Measurements from ENCODE around the gene ACAD9. TPM values are rescaled to one million over a fixed set of nuclear protein-coding genes. Genes with fewer than 3 reads are reported as not detected.

ACAD9 gene
- total and polyA plus RNA-seq, 2 of the 13 experiments (the other 11 are each of a cell fraction or from before 2014, with no cell fraction given) = 15.3 to 38.2 TPM

- TF ChIP-seq ZNF282 (IDR thresholded peaks at IDR 0.05; ENCODE audit: partially characterized antibody) = no peak
- no peak for TF ChIP-seq ZSCAN31 (CRISPR knock-in tag; IDR thresholded peaks at IDR 0.05; ENCODE audit: low read depth)
- TF ChIP-seq ZNF589 (CRISPR knock-in tag; conservative IDR thresholded peaks at IDR 0.05) = no peak
- no peak for TF ChIP-seq RBAK (CRISPR knock-in tag; IDR thresholded peaks at IDR 0.05)
- no peak for TF ChIP-seq EEA1 (CRISPR knock-in tag; IDR thresholded peaks at IDR 0.05; ENCODE audit: borderline replicate concordance)
- no peak for TF ChIP-seq ZNF670 (CRISPR knock-in tag; IDR thresholded peaks at IDR 0.05; ENCODE audit: borderline replicate concordance)
- TF ChIP-seq, protein P1, sequence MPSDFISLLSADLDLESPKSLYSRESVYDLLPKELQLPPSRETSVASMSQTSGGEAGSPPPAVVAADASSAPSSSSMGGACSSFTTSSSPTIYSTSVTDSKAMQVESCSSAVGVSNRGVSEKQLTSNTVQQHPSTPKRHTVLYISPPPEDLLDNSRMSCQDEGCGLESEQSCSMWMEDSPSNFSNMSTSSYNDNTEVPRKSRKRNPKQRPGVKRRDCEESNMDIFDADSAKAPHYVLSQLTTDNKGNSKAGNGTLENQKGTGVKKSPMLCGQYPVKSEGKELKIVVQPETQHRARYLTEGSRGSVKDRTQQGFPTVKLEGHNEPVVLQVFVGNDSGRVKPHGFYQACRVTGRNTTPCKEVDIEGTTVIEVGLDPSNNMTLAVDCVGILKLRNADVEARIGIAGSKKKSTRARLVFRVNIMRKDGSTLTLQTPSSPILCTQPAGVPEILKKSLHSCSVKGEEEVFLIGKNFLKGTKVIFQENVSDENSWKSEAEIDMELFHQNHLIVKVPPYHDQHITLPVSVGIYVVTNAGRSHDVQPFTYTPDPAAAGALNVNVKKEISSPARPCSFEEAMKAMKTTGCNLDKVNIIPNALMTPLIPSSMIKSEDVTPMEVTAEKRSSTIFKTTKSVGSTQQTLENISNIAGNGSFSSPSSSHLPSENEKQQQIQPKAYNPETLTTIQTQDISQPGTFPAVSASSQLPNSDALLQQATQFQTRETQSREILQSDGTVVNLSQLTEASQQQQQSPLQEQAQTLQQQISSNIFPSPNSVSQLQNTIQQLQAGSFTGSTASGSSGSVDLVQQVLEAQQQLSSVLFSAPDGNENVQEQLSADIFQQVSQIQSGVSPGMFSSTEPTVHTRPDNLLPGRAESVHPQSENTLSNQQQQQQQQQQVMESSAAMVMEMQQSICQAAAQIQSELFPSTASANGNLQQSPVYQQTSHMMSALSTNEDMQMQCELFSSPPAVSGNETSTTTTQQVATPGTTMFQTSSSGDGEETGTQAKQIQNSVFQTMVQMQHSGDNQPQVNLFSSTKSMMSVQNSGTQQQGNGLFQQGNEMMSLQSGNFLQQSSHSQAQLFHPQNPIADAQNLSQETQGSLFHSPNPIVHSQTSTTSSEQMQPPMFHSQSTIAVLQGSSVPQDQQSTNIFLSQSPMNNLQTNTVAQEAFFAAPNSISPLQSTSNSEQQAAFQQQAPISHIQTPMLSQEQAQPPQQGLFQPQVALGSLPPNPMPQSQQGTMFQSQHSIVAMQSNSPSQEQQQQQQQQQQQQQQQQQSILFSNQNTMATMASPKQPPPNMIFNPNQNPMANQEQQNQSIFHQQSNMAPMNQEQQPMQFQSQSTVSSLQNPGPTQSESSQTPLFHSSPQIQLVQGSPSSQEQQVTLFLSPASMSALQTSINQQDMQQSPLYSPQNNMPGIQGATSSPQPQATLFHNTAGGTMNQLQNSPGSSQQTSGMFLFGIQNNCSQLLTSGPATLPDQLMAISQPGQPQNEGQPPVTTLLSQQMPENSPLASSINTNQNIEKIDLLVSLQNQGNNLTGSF (CRISPR knock-in tag; IDR thresholded peaks at IDR 0.05) = no peak
- no peak for TF ChIP-seq SNAPC2 (CRISPR knock-in tag; IDR thresholded peaks at IDR 0.05)
- TF ChIP-seq ZNF652 (CRISPR knock-in tag; IDR thresholded peaks at IDR 0.05; ENCODE audit: borderline replicate concordance, low read depth) = no peak
- no peak for TF ChIP-seq SRY (CRISPR knock-in tag; IDR thresholded peaks at IDR 0.05)
- TF ChIP-seq HNRNPK (IDR thresholded peaks at IDR 0.05; ENCODE audit: low read depth, low read length, poor library complexity, severe bottlenecking) = no peak
- TF ChIP-seq THAP9 (CRISPR knock-in tag; IDR thresholded peaks at IDR 0.05; ENCODE audit: borderline replicate concordance) = no peak
- TF ChIP-seq ZBTB37 (CRISPR knock-in tag; IDR thresholded peaks at IDR 0.05) = 0 out of 2 replicates have a peak, but pooled peaks have one; percentile 61
- no peak for TF ChIP-seq RELA (CRISPR knock-in tag; IDR thresholded peaks at IDR 0.05)
- TF ChIP-seq ZMYM2 (CRISPR knock-in tag; IDR thresholded peaks at IDR 0.05) = peak; percentile 52; the same call in 1 of the 2 replicates
- TF ChIP-seq, protein P2, sequence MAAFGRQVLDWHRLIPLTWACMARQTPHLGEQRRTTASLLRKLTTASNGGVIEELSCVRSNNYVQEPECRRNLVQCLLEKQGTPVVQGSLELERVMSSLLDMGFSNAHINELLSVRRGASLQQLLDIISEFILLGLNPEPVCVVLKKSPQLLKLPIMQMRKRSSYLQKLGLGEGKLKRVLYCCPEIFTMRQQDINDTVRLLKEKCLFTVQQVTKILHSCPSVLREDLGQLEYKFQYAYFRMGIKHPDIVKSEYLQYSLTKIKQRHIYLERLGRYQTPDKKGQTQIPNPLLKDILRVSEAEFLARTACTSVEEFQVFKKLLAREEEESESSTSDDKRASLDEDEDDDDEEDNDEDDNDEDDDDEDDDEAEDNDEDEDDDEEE (CRISPR knock-in tag; IDR thresholded peaks at IDR 0.05) = no peak
- no peak for TF ChIP-seq ZNF674 (CRISPR knock-in tag; IDR thresholded peaks at IDR 0.05; ENCODE audit: low read depth)
- TF ChIP-seq PAF1 (CRISPR knock-in tag; IDR thresholded peaks at IDR 0.05) = no peak
- TF ChIP-seq TAF15 (IDR thresholded peaks at IDR 0.05; ENCODE audit: low read depth, low read length, poor library complexity, severe bottlenecking) = no peak
Observed at GRCh38 chr3:128942161-128942952, 62.9 kb downstream of the ACAD9 start (continued).

Measured in HepG2 (cell line).